NOMO-1 (cell line): ENCODE results near the gene TTN.

Source experiments
- DNase-seq, 2 experiments: peaks; one replicate each; lab custom pipeline; 2025; ENCODE audit not compliant: unreplicated experiment in 2 of 2; lab: John Stamatoyannopoulos, UW

TTN gene

GRCh38 chr2:178506949-178507348 lies 300.3 kb downstream of the TTN start:
- DNase-seq = no peak

- no peak for DNase-seq
These were observed 300.7 kb downstream of the TTN start for GRCh38 chr2:178506524-178506923.

DNA sequence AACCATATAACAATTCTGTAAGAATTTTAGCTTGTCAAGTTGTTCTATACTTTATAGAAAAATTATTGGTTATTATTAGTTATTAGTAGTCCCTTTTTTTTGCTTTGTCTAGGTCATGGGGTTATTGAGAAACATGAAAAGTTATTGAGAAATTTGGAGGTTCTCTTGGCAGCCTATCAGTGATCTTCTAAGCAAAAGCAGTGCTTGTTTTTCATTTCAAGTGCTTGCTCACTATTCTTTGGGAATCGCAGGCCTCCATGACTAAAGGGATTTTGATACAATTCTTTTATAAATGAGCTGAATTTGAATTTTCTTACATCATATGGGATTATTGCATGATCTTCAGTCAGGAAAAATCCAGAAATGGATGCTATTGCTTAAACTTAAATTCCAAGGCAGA lies 301.1 kb downstream of the TTN start:
- DNase-seq = no peak

GRCh38 chr2:178502751-178503150 lies 304.5 kb downstream of the TTN start:
- DNase-seq = no peak

DNA sequence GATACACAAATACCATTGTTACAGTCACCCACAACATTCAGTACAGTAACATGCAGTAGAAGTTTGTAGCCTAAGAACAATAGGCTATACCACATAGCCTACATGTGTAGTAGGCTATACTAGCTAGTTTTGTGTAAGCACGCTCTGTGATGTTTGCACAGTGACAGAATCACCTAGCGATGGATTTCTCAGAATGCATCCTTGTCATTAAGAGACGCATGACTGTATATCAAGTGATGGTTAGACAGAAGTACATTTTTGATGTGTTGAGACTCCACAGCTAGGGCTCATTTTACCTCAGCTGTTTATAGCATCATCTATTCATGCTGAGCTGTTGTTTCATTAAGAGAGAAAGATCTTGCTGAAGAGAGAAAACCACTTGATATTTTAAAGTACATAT lies 307.6 kb downstream of the TTN start:
- DNase-seq = no peak

- no peak for DNase-seq
These were observed 309.1 kb downstream of the TTN start for GRCh38 chr2:178498137-178498536.

DNA sequence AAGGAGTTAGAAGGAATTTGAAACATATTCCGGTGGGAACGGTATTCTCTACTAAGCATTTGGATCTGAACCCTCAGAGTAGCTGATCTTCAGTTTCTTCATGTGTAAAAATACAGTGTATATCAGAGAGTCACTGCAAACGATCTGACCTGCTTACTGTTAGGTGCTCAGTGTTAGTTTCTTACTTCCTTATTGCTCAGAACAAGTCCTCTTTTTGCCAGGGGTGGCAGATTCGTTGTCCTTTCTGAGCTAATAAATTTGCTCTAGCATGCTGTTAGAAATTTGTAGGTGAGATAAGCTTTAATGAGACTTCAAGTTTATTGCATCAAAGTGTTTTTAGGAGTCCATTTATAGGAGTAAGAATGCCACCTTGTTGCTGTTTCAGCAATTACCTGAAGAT lies 311.2 kb downstream of the TTN start:
- DNase-seq = no peak

DNA sequence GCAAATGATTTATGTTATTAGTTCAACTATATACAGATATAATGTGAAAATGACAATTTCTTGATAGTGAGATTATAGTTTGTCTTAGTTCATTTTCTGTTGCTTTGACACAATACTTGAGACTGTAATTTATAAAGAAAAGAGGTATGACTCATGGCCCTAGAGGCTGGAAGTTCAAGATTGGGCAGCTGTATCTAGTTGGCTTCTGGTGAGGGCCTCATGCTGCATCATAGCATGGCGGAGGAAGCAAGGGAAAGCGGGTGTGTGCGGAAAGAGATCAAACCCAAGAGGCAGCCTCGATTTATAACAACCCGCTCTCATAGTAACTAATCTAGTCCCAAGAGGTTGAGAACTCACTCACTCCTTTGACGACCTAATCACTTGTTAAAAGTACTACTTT lies 315.6 kb downstream of the TTN start:
- DNase-seq = no peak

GRCh38 chr2:178485356-178485755 lies 321.9 kb downstream of the TTN start:
- DNase-seq = no peak

DNA sequence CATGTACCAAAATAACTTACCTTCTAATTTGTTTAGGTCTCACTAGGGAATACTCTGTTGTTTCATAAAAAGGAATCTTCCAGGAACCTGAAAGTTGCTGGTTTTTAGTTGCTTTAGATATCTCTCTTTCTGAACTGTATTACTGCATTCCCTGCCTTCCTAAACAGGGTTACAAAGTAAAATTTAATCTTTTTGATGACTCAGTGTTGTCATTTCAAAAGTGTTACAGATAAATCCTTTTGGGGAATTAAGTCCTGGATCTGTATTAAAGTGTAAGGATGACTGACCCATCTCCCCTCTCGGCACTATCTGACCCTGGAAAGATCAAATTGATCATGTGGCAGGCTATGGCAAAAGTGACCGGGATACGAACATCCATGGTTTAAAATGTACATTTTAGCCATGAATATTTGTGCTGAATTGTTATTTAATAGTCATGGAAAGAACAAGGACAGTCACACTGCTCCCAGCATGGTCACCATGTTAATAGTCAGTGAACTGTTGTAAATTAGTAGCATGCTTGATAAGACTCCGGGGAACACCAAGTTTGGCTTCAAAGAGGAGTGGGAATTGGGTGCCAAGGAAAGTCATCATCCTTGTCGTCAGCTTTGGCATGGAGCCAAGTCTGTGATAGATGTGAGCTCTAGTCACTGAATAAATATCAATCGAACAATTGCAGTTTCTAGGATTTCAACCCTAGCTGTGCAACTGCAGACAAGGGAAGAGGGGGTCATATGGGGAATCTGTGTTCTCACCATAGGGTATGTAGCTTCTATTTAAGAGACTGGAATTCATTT lies 322.8 kb downstream of the TTN start:
- DNase-seq = no peak

GRCh38 chr2:178482437-178482836 lies 324.8 kb downstream of the TTN start:
- no peak for DNase-seq

- peak; percentile 85 to 89 for DNase-seq
These were observed 326.7 kb downstream of the TTN start, which contains the start of gene PLEKHA3 for GRCh38 chr2:178480227-178481181. Gene PLEKHA3 (plus strand): TSS chr2:178480457. CDS start chr2:178480870, 413 bp downstream.

DNA sequence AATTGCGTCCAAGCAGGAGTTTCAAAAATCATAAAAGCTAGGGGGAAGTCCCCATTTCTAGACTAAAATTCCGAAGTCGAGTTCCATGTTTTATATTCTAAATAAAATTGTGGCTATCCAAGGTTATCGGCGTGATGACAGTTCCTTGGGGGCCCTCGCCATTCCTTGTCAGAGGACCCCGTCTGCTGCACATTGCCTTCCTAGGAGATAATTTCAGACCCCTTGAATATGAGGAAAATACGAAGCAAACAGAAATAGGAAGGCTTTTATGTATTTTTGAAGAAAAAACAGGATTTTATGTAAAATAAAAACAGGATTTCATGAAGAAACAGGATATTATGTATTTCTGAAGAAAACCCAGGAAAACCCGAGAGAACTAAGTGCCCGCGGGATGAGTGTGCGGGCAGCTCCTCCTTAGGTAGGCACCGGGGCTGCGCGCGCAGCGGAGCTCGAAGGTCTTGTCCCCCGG lies 327.4 kb downstream of the TTN start:
- no peak for DNase-seq

GRCh38 chr2:178479275-178479616 lies 328.0 kb downstream of the TTN start:
- no peak for DNase-seq

GRCh38 chr2:178478439-178479274 lies 328.6 kb downstream of the TTN start, which contains the start of gene FKBP7:
Gene FKBP7 (minus strand): TSS chr2:178478600. CDS start chr2:178478499, 101 bp downstream.
- peak; percentile 52 to 75 for DNase-seq

DNA sequence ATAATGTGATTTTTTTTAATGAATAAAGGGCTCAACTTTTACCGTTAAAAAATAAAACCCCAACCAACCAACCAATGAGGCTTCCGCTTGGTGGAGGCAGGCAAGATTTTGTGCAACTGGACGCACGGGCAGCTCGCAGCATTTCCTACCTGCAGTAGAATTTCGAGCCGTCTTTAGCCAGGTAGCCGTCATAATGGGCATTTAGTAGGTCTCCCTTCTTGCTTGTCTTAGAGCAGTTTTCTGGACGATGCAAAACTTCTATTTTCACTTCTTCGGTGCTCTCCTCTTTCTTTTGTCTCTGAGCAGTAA lies 329.1 kb downstream of the TTN start:
- DNase-seq = peak in 1 of 2 experiments; percentile 48

DNA sequence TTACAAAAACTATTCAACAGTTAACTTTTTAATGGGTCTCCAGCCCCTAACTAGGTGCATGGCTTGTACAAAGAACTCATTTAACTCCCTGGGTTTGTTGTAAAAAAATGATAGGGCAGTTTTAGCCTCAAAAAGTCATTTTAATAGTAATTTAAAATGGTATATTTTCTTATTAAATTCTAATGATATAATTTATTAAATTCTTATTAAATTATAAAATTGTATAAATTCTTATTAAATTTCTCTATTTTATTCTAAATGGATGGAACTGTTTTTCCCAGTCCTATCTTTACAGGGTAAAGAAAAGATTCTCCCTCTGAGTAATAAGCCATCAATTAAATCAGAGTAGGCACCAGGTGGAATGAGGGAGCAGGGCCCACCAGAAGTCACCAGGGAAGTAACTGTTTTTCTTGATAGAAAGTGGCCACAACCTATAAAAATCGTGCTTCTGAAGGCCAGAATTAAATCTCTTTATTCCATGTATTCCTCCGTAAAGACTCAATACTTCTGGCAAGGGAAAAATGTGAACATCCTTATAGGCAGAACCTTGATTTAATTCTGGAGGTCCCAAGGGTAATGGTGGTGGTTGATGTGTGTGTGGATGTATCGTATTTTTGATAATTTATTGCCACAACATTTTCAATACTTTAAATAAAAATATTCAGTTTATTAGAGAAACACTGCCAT lies 329.6 kb downstream of the TTN start:
- no peak for DNase-seq

DNA sequence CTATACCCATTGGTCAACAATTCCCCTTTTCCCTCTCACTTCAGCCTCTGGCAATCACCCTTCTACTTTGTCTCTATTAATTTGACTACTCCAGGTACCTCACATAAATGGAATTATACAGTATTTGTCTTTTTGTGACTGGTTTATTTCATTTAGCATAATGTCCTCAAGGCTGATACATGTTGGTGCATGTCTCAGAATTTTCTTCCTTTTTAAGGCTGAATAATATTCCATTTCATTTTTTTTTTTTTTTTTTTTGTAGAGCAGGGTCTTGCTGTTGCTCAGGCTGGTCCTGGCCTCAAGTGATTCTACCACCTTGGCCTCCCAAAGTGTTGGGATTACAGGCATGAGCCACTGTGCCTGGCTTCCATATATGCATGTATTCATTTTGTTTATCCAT lies 330.7 kb downstream of the TTN start:
- DNase-seq = no peak
